GM12865 (cell line): ENCODE data around the gene GPC6.

ENCODE experiments used
- DNase-seq: peaks from one replicate; pipeline ENCODE4 v3.0.0; 2010; ENCODE audit warnings: low read depth
- H3K4me3 ChIP-seq: 2 replicates; pipeline ENCODE4 v1.5.1; 2011; ENCODE audit warnings: mild to moderate bottlenecking, low read depth, low read length, control low read depth
- CTCF ChIP-seq: IDR thresholded peaks from 2 replicates; pipeline ENCODE4 v1.5.1; 2011; ENCODE audit warnings: low read length, control low read depth, low read depth, inconsistent platforms; ENCODE audit not compliant: insufficient read depth; ENCODE audit errors: missing control alignments

Gene GPC6

GRCh38 chr13:93235258-93236015 is 8.8 kb downstream of the GPC6 start:
- no peak for TF ChIP-seq CTCF
- DNase-seq: no peak
- no peak overlapping the region for H3K4me3 ChIP-seq

GRCh38 chr13:93238711-93239110 is 12.1 kb downstream of the GPC6 start:
- no peak overlapping the region for H3K4me3 ChIP-seq
- no peak for TF ChIP-seq CTCF
- no peak for DNase-seq

GRCh38 chr13:93243375-93244063 is 16.9 kb downstream of the GPC6 start:
- no peak for TF ChIP-seq CTCF
- no peak for DNase-seq
- no peak overlapping the region for H3K4me3 ChIP-seq

- TF ChIP-seq CTCF: no peak
- no peak overlapping the region for H3K4me3 ChIP-seq
- DNase-seq: no peak
These were observed 17.7 kb downstream of the GPC6 start for GRCh38 chr13:93244141-93244917.

GRCh38 chr13:93244918-93245280 is 18.3 kb downstream of the GPC6 start:
- no peak overlapping the region for H3K4me3 ChIP-seq
- DNase-seq: no peak
- TF ChIP-seq CTCF: no peak

GRCh38 chr13:93246069-93246468 is 19.5 kb downstream of the GPC6 start:
- H3K4me3 ChIP-seq: no peak overlapping the region
- no peak for TF ChIP-seq CTCF
- DNase-seq: no peak
